GM13977 (cell line): ENCODE measurements around the gene SLC35F1.

Source experiments
- DNase-seq: peaks from one replicate; pipeline ENCODE4 v3.0.0; 2012; ENCODE audit warnings: low spot score
- in situ Hi-C: fragments of 300-500 bp; cut with MboI; formaldehyde crosslinking; loops from one replicate; pipeline ENCODE4 v1.12.0; 2022; ENCODE audit warnings: low sequenced_read_pairs, low pct_unique_long_range_greater_than_20kb, mixed read lengths, inconsistent platforms; ENCODE audit not compliant: unreplicated experiment
- TF ChIP-seq, protein P1 (sequence below): IDR thresholded peaks from 2 replicates; pipeline ENCODE4 v1.5.1; 2012; ENCODE audit warnings: mild to moderate bottlenecking, control low read depth; ENCODE audit not compliant: insufficient read depth; ENCODE audit errors: extremely low read depth, missing control alignments

SLC35F1 gene

GRCh38 chr6:118260833-118261232, 353.8 kb downstream of the SLC35F1 start:
- in situ Hi-C loops: no loop called here
- no peak for DNase-seq
- TF ChIP-seq, protein P1, sequence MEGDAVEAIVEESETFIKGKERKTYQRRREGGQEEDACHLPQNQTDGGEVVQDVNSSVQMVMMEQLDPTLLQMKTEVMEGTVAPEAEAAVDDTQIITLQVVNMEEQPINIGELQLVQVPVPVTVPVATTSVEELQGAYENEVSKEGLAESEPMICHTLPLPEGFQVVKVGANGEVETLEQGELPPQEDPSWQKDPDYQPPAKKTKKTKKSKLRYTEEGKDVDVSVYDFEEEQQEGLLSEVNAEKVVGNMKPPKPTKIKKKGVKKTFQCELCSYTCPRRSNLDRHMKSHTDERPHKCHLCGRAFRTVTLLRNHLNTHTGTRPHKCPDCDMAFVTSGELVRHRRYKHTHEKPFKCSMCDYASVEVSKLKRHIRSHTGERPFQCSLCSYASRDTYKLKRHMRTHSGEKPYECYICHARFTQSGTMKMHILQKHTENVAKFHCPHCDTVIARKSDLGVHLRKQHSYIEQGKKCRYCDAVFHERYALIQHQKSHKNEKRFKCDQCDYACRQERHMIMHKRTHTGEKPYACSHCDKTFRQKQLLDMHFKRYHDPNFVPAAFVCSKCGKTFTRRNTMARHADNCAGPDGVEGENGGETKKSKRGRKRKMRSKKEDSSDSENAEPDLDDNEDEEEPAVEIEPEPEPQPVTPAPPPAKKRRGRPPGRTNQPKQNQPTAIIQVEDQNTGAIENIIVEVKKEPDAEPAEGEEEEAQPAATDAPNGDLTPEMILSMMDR: no peak

DNA sequence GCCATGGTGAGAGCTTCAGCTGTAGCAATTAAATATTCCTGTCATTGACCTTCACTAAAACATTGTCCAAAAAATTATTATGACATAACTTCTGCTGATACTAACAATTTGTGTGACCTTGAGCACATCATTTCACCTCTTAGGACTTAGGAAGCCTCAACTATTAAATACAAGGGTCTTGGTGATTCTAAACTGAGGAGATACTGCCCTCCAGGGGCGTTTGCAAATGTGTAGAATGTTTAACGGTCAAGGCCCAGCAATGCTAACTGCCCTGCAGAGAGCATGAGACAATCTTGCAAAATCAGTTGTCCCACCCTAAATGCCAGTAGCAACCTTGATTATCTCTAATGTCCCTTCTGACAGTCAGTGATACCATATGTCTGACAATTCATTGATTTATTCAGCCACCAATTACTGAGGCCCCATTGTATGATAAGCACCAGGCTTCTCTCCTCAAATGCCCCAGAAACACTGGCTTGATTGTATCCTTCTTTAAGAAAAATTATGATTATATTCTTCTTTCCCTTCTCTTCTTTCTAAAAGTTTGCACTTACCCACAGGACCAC, 356.9 kb downstream of the SLC35F1 start:
- DNase-seq: peak; percentile 6
- TF ChIP-seq, protein P1: peak; percentile 50
- in situ Hi-C loops: no loop called here

GRCh38 chr6:118269659-118270058, 362.6 kb downstream of the SLC35F1 start:
- no peak for DNase-seq
- in situ Hi-C loops: no loop called here
- TF ChIP-seq, protein P1: no peak

GRCh38 chr6:118277631-118278030, 370.6 kb downstream of the SLC35F1 start:
- TF ChIP-seq, protein P1: no peak
- DNase-seq: no peak
- in situ Hi-C loops: loop anchor here (25.0 kb wide), 1 partner anchor 510 kb away; no protein-coding TSS in a partner anchor

GRCh38 chr6:118280210-118280609, 373.1 kb downstream of the SLC35F1 start:
- DNase-seq: peak; percentile 36
- in situ Hi-C loops: loop anchor here (10.0 to 25.0 kb wide), 2 partner anchors 275 to 507 kb away; no protein-coding TSS in a partner anchor
- TF ChIP-seq, protein P1: no peak

DNA sequence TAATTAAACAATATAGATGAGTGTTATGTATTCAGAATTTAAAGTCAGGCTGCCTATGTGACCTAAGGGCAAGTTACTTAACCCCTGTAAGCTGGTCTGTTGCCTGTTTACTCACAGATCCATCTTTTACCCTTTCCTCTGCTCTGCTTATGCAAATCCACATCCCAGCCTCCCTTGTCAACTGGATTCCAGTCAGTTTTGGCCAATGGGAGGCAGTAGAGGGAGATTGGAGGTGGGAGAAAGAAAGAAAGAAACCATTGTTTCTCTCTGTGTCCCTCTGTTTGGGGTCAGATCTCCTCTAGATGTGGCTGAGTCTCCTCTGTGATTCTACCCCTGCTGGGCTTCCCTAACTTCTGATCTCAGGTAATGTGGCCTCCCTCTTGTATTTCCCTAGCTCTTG, 374.2 kb downstream of the SLC35F1 start:
- in situ Hi-C loops: loop anchor here (10.0 to 25.0 kb wide), 2 partner anchors 274 to 506 kb away; no protein-coding TSS in a partner anchor
- no peak for DNase-seq

More for the DNA sequence above, 374.2 kb downstream of the SLC35F1 start:
- TF ChIP-seq, protein P1: no peak
